HG03460 (cell line): ENCODE results near the gene CNTD1.
"Not testable (repeated sequence)": the region's sequence is repeated elsewhere in the genome, so short reads cannot be mapped to it uniquely, and the experiment has no call there.

Source experiments
- ATAC-seq: cut with Tn5 transposase; IDR thresholded peaks from one replicate; pipeline ENCODE4 v1.9.1; 2021; ENCODE audit not compliant: unreplicated experiment

The CNTD1 gene

GRCh38 chr17:42844761-42845555 is 46.3 kb downstream of the CNTD1 start:
- no peak for ATAC-seq

DNA sequence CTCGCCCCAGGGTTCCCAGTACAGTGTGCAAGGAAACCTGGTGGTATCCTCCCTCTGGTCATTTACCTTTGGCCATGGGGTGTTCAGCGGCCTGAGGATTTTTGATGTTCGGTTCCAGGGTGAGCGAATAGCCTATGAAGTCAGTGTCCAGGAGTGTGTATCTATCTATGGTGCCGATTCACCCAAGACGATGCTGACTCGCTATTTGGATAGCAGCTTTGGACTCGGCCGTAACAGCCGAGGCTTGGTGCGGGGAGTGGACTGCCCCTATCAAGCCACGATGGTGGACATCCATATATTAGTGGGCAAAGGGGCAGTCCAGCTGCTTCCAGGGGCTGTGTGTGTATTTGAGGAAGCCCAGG is 46.9 kb downstream of the CNTD1 start:
- ATAC-seq, result no peak

DNA sequence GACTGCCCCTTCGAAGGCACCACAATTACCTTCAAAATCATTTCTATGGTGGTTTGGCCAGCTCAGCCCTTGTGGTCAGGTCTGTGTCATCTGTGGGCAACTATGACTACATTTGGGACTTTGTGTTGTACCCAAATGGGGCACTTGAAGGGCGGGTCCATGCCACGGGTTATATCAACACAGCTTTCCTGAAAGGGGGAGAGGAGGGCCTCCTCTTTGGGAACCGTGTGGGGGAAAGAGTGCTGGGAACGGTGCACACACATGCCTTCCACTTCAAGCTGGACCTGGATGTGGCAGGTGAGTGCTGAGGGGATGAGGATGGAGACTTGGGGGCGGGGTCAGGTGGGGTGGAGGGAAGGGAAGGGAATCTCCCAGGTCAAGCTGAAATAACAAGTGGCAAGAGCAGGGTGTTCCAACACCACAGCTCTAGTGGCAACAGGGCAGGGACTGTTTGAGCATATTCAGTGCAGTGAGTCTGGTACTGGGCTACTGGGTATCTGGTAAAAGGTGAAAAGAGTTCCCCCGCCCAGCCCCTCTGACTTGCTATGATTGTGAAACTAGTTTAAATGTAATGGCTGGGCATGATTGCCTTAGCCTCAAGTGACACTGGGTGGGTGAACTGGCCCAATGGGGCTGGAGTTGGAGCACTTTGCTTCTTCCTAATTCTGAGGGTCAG is 47.4 kb downstream of the CNTD1 start:
- no peak for ATAC-seq

DNA sequence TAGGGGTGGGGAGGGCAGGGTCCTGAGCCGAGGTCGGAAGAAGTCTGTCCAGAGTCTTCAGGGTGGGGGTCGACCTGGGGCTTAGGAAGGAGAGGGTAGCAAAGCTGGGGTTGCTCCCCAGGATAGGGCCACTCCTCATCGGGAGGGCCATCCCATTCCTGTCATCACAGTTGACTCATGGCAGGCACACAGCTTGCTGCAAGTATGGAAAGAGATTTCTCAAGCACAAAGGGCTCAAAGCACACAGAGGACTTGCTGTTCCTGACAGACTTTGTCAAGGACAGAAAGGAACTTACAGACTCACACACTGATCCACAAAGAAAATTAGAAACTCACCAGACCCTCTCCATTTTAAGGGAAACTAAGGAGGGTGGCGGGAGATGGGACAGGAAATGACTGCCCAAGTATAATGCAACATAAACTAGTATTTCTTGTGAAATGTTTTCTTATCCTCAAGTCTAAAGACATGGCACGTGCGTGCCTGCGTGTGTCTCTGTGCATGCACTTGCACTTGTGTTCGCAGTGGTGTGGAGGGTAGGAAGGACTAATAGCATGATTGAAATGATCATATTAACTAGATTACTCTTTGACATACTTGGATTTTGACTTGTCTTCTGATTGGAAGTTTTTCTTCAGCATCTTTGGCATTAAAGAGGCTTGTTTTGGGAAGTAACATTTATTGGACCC is 48.1 kb downstream of the CNTD1 start:
- ATAC-seq, result no peak

- ATAC-seq, result no peak
Measured at GRCh38 chr17:42848093-42848492, 49.4 kb downstream of the CNTD1 start.

DNA sequence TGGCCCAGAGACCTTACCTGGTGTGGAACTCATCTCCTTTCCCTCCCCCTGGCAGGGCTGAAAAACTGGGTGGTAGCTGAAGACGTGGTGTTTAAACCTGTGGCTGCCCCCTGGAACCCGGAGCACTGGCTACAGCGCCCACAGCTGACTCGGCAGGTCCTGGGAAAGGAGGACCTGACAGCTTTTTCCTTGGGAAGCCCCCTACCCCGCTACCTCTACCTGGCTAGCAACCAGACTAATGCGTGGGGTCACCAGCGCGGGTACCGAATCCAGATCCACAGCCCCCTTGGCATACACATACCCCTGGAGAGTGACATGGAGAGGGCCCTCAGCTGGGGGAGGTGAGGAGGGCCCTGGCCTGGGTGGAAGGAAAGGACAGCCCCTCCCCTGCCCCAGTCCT is 50.4 kb downstream of the CNTD1 start:
- ATAC-seq, result no peak

DNA sequence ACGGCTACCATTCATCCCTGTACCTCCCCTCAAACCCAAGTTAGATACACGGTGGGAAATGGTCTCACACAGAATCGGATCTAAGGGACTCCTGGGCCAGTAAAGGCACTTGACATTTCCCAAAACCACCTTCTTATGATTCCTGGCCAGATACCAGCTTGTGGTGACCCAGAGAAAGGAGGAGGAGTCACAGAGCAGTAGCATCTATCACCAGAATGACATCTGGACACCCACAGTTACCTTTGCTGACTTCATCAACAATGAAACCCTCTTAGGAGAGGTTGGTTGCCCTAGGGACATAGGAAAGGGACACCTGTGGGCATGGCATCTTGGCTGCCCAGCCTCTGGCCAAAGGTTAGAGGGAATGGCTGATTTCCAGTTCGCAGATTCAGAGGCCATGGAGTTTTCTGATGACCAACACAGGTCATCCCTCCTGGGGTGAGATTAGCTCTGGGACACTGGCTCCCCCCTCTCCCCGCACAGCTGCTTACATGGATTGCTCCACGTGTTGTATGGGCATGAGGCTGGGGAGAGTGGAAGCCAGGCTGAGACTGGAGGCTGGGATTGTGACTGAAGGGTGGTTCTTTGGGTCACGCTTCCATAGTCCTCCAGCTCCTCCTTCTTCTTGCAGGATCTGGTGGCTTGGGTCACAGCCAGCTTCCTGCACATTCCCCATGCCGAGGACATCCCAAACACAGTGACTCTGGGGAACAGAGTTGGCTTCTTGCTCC is 51.0 kb downstream of the CNTD1 start:
- ATAC-seq, result no peak

DNA sequence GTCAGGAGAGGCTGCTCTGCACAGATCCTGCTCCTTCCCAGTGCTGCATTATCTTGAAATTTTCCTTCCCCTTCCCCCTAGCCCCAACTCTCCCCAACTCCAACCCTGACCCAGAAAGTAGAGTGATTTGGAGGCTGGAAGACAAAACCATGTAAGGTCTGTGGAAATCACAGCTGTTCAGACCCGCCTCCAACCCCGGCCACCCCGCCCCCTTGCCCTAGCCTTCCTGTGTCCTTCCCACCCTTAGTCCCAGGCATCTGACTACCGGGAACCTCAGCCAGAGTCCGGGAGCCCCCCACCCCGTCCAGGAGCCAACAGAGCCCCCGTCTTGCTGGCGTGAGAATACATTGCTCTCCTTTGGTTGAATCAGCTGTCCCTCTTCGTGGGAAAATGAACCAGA is 52.3 kb downstream of the CNTD1 start, which contains the start of gene AOC3:
Gene AOC3 (plus strand): TSS at position 246 of the 400 bp plus-strand sequence. CDS start 145 bp downstream, at position 391.
- no peak for ATAC-seq

DNA sequence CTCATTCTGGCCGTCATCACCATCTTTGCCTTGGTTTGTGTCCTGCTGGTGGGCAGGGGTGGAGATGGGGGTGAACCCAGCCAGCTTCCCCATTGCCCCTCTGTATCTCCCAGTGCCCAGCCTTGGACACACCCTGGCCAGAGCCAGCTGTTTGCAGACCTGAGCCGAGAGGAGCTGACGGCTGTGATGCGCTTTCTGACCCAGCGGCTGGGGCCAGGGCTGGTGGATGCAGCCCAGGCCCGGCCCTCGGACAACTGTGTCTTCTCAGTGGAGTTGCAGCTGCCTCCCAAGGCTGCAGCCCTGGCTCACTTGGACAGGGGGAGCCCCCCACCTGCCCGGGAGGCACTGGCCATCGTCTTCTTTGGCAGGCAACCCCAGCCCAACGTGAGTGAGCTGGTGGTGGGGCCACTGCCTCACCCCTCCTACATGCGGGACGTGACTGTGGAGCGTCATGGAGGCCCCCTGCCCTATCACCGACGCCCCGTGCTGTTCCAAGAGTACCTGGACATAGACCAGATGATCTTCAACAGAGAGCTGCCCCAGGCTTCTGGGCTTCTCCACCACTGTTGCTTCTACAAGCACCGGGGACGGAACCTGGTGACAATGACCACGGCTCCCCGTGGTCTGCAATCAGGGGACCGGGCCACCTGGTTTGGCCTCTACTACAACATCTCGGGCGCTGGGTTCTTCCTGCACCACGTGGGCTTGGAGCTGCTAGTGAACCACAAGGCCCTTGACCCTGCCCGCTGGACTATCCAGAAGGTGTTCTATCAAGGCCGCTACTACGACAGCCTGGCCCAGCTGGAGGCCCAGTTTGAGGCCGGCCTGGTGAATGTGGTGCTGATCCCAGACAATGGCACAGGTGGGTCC is 52.9 kb downstream of the CNTD1 start:
- not testable (repeated sequence) for ATAC-seq

DNA sequence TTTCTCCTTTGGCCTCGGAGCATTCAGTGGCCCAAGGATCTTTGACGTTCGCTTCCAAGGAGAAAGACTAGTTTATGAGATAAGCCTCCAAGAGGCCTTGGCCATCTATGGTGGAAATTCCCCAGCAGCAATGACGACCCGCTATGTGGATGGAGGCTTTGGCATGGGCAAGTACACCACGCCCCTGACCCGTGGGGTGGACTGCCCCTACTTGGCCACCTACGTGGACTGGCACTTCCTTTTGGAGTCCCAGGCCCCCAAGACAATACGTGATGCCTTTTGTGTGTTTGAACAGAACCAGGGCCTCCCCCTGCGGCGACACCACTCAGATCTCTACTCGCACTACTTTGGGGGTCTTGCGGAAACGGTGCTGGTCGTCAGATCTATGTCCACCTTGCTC is 53.7 kb downstream of the CNTD1 start:
- no peak for ATAC-seq

- ATAC-seq, result no peak
Measured at GRCh38 chr17:42853004-42853403, 54.3 kb downstream of the CNTD1 start.

DNA sequence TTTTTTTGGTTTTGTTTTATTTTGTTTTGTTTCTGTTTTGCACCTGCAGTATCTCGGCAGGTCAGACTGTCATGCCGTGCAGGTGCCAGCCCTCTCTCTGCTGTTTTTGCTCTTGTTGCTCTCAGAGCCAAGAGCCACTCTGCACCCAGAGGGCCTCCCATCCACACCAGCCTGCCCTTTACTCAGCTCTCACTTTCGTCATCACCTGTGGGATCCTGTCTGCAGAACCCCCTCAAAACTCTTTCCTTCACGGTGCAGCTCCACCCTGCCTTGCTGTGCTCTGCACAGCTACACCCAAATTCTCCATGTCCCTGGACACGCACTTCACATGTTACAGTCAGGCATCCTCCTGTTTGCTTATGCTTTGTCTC is 54.9 kb downstream of the CNTD1 start:
- ATAC-seq, result no peak

- ATAC-seq, result no peak
Measured at GRCh38 chr17:42853968-42854790, 55.5 kb downstream of the CNTD1 start.

DNA sequence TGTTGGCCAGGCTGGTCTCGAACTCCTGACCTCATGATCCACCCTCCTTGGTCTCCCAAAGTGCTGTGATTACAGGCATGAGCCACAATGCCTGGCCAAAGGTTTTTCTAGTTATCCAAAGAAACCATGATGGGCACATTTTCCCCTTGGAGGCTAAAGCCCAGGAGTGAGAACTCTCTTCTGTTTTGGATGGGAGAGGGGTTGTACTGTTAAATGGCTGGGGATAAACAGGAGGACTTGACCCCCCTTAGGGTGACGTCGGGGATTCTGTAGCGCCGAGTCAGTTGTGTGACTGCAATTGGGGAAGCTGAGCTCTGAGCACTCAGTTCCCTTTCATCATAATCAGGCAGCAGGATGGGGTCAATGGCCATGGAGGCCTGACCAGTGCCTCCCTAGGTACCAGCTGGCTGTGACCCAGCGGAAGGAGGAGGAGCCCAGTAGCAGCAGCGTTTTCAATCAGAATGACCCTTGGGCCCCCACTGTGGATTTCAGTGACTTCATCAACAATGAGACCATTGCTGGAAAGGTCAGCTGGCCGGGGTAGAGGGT is 56.5 kb downstream of the CNTD1 start:
- no peak for ATAC-seq

DNA sequence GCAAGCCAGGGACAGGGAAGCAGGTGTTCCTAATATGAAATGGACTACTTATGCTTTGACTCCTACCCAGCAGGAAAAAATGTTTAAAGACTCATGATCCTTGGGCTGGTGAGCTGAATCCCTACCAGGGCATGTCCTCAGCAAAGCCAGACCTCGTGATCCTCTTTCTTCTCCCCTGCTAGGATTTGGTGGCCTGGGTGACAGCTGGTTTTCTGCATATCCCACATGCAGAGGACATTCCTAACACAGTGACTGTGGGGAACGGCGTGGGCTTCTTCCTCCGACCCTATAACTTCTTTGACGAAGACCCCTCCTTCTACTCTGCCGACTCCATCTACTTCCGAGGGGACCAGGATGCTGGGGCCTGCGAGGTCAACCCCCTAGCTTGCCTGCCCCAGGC is 57.4 kb downstream of the CNTD1 start:
- ATAC-seq, result not testable (repeated sequence)

DNA sequence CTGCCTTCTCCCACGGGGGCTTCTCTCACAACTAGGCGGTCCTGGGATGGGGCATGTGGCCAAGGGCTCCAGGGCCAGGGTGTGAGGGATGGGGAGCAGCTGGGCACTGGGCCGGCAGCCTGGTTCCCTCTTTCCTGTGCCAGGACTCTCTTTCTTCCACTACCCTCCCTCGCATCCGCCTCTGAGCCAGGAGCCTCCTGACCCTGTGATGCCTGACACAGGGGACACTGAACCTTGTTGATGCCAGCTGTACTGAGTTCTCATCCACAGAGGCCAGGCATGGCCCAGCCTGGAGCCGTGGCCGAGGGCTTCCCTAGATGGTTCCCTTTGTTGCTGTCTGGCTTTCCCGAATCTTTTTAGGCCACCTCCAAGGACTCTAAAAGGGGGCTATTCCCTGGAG is 57.9 kb downstream of the CNTD1 start:
- not testable (repeated sequence) for ATAC-seq

DNA sequence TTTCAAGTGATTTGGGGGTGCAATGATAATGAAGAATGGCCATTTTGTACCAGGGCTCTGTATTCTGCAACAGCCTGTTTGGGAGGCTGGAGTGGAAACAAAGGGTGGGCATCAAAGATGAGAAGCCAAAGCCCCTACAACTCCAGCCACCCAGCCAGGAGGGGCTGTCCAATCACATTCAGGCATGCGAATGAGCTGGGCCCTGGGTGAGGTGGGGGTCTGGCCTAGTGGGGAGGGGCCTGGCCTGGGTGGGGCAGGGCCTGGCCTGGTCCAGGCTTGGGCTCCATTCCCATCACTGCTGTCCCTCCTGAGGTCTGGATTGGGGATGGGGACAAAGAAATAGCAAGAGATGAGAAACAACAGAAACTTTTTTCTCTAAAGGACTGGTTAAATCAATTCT is 58.7 kb downstream of the CNTD1 start:
- ATAC-seq, result no peak
